GM23338 (cell line): ENCODE results near the gene SLC30A10. TPM values are rescaled to one million over a fixed set of nuclear protein-coding genes. Genes with fewer than 3 reads are reported as not detected.

ENCODE experiments used
- ATAC-seq: fragments of 200-7000 bp; cut with Tn5 transposase; 3 replicates; pipeline ENCODE4 v1.9.1; 2020
- DNase-seq: peaks from one replicate; pipeline ENCODE4 v3.0.0-alpha.2; 2015; ENCODE audit warnings: low spot score
- H2AFZ ChIP-seq: fragments of 200-600 bp; sonication (generic); 2 replicates; pipeline ENCODE4 v1.8.0; 2016; ENCODE audit warnings: antibody characterized with exemption, mild to moderate bottlenecking, moderate library complexity
- H3F3A ChIP-seq: fragments of 200-600 bp; sonication (generic); replicated peaks from 2 replicates; pipeline ENCODE4 v1.8.0; 2017; ENCODE audit warnings: antibody characterized with exemption, mixed run types, low read depth
- H3K27ac ChIP-seq: fragments of 200-600 bp; sonication (generic); 2 replicates; pipeline ENCODE4 v1.6.1; 2016; ENCODE audit warnings: low read depth
- H3K27me3 ChIP-seq: fragments of 200-600 bp; sonication (generic); 2 replicates; pipeline ENCODE4 v1.8.0; 2016; ENCODE audit warnings: mild to moderate bottlenecking, mixed run types, moderate library complexity; ENCODE audit not compliant: insufficient read depth
- H3K36me3 ChIP-seq: fragments of 200-600 bp; sonication (generic); 2 replicates; pipeline ENCODE4 v1.8.0; 2016; ENCODE audit warnings: mild to moderate bottlenecking; ENCODE audit not compliant: insufficient read depth
- H3K4me1 ChIP-seq: fragments of 200-600 bp; sonication (generic); 2 replicates; pipeline ENCODE4 v1.8.0; 2016; ENCODE audit warnings: mild to moderate bottlenecking, moderate library complexity; ENCODE audit not compliant: insufficient read depth
- H3K4me2 ChIP-seq: fragments of 200-600 bp; sonication (generic); 2 replicates; pipeline ENCODE4 v1.7.1; 2017; ENCODE audit warnings: mixed run types
- H3K4me3 ChIP-seq: fragments of 200-600 bp; sonication (generic); 2 replicates; pipeline ENCODE4 v1.6.1; 2016; ENCODE audit warnings: mixed run types
- H3K79me2 ChIP-seq: fragments of 200-600 bp; sonication (generic); replicated peaks from 2 replicates; pipeline ENCODE4 v1.8.0; 2017; ENCODE audit warnings: mild to moderate bottlenecking; ENCODE audit not compliant: insufficient read depth
- H3K9me2 ChIP-seq: fragments of 200-600 bp; sonication (generic); 2 replicates; pipeline ENCODE4 v1.8.0; 2017; ENCODE audit not compliant: insufficient read depth
- H4K20me1 ChIP-seq: fragments of 200-600 bp; sonication (generic); replicated peaks from 2 replicates; pipeline ENCODE4 v1.8.0; 2017; ENCODE audit warnings: mild to moderate bottlenecking; ENCODE audit not compliant: insufficient read depth
- H3K27ac Mint-ChIP-seq: 2 replicates; pipeline ENCODE4 v1.8.0; 2020; ENCODE audit warnings: inconsistent platforms, mild to moderate bottlenecking, moderate library complexity, mixed read lengths
- H3K27me3 Mint-ChIP-seq: 3 replicates; pipeline ENCODE4 v1.8.0; 2022; ENCODE audit warnings: low read depth, mild to moderate bottlenecking, moderate library complexity, mixed read lengths, inconsistent platforms; ENCODE audit not compliant: insufficient read depth, poor library complexity
- H3K36me3 Mint-ChIP-seq: 3 replicates; pipeline ENCODE4 v1.8.0; 2021; ENCODE audit warnings: low read depth, mild to moderate bottlenecking, inconsistent platforms, moderate library complexity, mixed read lengths
- H3K4me1 Mint-ChIP-seq: 3 replicates; pipeline ENCODE4 v1.8.0; 2020; ENCODE audit warnings: mild to moderate bottlenecking, inconsistent platforms, mixed read lengths
- H3K4me3 Mint-ChIP-seq: 3 replicates; pipeline ENCODE4 v1.8.0; 2021; ENCODE audit warnings: moderate library complexity, mild to moderate bottlenecking, inconsistent platforms, mixed read lengths
- H3K9me3 Mint-ChIP-seq: 3 replicates; pipeline ENCODE4 v1.8.0; 2020; ENCODE audit warnings: moderate library complexity, mild to moderate bottlenecking, inconsistent platforms, mixed read lengths
- CREB1 ChIP-seq: fragments of 250-450 bp; sonication (Bioruptor Pico); IDR thresholded peaks from 2 replicates; pipeline ENCODE4 v1.5.0; 2020; ENCODE audit warnings: low read depth, mild to moderate bottlenecking, moderate library complexity
- CTCF ChIP-seq, 2 experiments: fragments of 200-600 bp in 1 of 2; sonication (generic) in 1 of 2; conservative IDR thresholded peaks; 2 replicates each; pipeline versions ENCODE4 v1.5.1 to v1.6.1; 2016 to 2017; ENCODE audit warnings: antibody characterized with exemption in 2 of 2, low read depth in 2 of 2, mild to moderate bottlenecking in 2 of 2, moderate library complexity in 1 of 2
- ETS1 ChIP-seq: IDR thresholded peaks from 2 replicates; pipeline ENCODE4 v1.6.1; 2016; ENCODE audit warnings: antibody characterized with exemption
- EZH2 ChIP-seq: fragments of 200-600 bp; sonication (generic); IDR thresholded peaks from one replicate; pipeline ENCODE4 v1.8.0; 2017; ENCODE audit warnings: antibody characterized with exemption, mild to moderate bottlenecking, low read depth; ENCODE audit not compliant: unreplicated experiment
- EZH2phosphoT487 ChIP-seq: fragments of 200-600 bp; sonication (generic); IDR thresholded peaks from one replicate; pipeline ENCODE4 v1.8.1; 2018; ENCODE audit warnings: antibody characterized with exemption; ENCODE audit not compliant: unreplicated experiment
- JUNB ChIP-seq: IDR thresholded peaks from one replicate; pipeline ENCODE4 v1.6.1; 2016; ENCODE audit warnings: antibody characterized with exemption; ENCODE audit not compliant: unreplicated experiment
- POLR2AphosphoS5 ChIP-seq: IDR thresholded peaks from 2 replicates; pipeline ENCODE4 v1.6.1; 2016; ENCODE audit warnings: antibody characterized with exemption, low read depth
- REST ChIP-seq: IDR thresholded peaks from one replicate; pipeline ENCODE4 v1.6.1; 2018; ENCODE audit warnings: antibody characterized with exemption; ENCODE audit not compliant: unreplicated experiment
- STAT1 ChIP-seq: IDR thresholded peaks from one replicate; pipeline ENCODE4 v1.6.1; 2016; ENCODE audit warnings: antibody characterized with exemption; ENCODE audit not compliant: unreplicated experiment
- ZNF114 ChIP-seq: fragments of 250-450 bp; sonication (Bioruptor Pico); IDR thresholded peaks from 2 replicates; pipeline ENCODE4 v1.5.0; 2020; ENCODE audit warnings: mild to moderate bottlenecking, moderate library complexity
- ZNF331 ChIP-seq: fragments of 250-450 bp; sonication (Bioruptor Pico); IDR thresholded peaks from 2 replicates; pipeline ENCODE4 v1.5.0; 2020; ENCODE audit warnings: low read depth, mild to moderate bottlenecking, moderate library complexity
- polyA plus RNA-seq: library from polyadenylated mRNA; unstranded; fragments of >200 nt; fragmentation: Nextera tagmentation; extraction: Ambion mirVana; gene quantifications from 2 replicates; pipeline ENCODE4 v1.2.1, GENCODE V29; 2016
- total RNA-seq: library from RNA; depleted of rRNA; stranded (reverse); fragments of >200 nt; shearing (Covaris generic); gene quantifications from 2 replicates; pipeline ENCODE4 v1.2.3, GENCODE V29; 2014

Gene SLC30A10
- total and polyA plus RNA-seq, 2 experiments from 2014 or later = 0.47 to 1.1 TPM

DNA sequence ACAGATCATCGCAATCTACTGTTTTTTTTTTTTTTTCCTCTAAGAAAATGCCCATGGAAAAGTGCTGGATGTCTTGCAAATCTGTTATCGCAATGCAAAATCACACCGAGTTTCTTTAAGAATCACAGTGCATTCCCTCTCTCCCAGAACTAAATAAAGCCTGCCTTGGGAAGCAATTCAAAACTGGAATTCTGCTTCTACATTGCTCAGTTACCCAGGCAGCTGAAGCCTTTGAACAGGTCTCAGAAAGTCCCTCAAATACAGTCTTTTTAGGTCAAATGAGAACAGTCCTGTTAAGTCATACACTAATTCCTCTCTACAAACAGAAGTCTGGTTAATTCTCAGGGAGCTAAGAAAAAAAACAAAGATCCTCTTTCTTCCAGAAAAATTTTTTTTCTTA is 46.3 kb downstream of the SLC30A10 start:
- Histone ChIP-seq H3K27ac (no peak overlapping the region), H3K4me1 (no peaks in the 10 kb centered on the region), H3F3A (no peaks in the 10 kb centered on the region), H4K20me1 (no peaks in the 10 kb centered on the region), H3K9me2 (no peaks in the 10 kb centered on the region), H3K27me3 (no peaks in the 10 kb centered on the region), H3K79me2 (no peaks in the 10 kb centered on the region), H3K4me2 (no peak overlapping the region), H3K36me3 (no peaks in the 10 kb centered on the region), H2AFZ (no peak overlapping the region), H3K4me3 (no peak overlapping the region)
- Mint-ChIP-seq H3K27ac (no peak overlapping the region), H3K27me3 (no peaks in the 10 kb centered on the region), H3K4me3 (no peak overlapping the region), H3K4me1 (peaks cover 8% of the 10 kb centered on the region), H3K36me3 (no peaks in the 10 kb centered on the region), H3K9me3 (peaks cover 9% of the 10 kb centered on the region)
- ATAC-seq (no peak), DNase-seq (no peak)
- TF ChIP-seq POLR2AphosphoS5 (no peak), STAT1 (no peak), REST (no peak), ZNF114 (CRISPR knock-in tag) (no peak), ETS1 (no peak), CREB1 (CRISPR knock-in tag) (no peak), JUNB (no peak)

DNA sequence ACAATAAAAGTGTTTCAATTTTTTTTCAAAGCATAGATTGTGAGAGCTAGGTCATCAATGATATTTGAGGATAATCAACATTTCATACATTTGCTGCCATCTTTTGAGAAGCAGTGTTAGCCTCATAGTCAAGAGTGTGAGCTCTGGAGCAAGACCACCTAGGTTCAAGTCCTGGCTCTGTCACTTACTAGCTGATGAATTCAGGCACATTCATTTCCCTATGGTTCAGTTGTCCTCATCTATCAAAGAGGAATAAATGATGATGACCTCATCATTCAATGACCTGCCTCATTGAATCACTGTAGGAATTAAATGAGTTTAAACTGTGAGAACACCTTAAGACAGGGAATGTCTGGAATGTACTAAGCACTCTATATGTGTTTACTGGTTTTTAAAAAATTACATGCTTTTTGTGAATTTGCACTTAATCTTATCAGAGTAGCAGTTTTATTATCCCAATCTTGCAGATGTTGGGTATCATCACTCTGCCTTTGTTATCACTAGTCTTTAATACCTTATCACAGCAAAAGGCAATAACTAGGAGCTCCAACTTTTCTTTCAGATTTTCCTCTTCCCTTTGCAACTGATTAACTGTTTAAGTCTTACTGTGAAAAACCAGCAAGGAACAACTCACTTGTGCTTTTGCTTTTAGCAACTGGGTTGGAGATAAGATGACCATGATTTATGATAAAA is 47.4 kb downstream of the SLC30A10 start:
- no peak overlapping the region for H3K27ac ChIP-seq
- TF ChIP-seq JUNB (no peak), ZNF331 (CRISPR knock-in tag) (no peak), EZH2phosphoT487 (no peak), POLR2AphosphoS5 (no peak), ZNF114 (CRISPR knock-in tag) (no peak), CREB1 (CRISPR knock-in tag) (no peak), EZH2 (no peak), CTCF (conservative IDR thresholded peaks at IDR 0.05; ENCODE audit: low read depth in 2 of 2) (no peak), REST (no peak)

More for the DNA sequence above, 47.4 kb downstream of the SLC30A10 start:
- H3K27me3 Mint-ChIP-seq = no peaks in the 10 kb centered on the region
- Histone ChIP-seq H3K36me3 (no peaks in the 10 kb centered on the region), H3K4me1 (no peaks in the 10 kb centered on the region), H3K9me2 (no peaks in the 10 kb centered on the region), H3K4me2 (no peak overlapping the region), H3K79me2 (no peaks in the 10 kb centered on the region), H3K4me3 (no peak overlapping the region), H4K20me1 (no peaks in the 10 kb centered on the region), H2AFZ (no peak overlapping the region), H3F3A (no peaks in the 10 kb centered on the region), H3K27me3 (no peaks in the 10 kb centered on the region)
- H3K4me3 Mint-ChIP-seq = no peak overlapping the region
- no peaks in the 10 kb centered on the region for H3K36me3 Mint-ChIP-seq
- no peak for DNase-seq
- peaks cover 8% of the 10 kb centered on the region for H3K4me1 Mint-ChIP-seq
- 0 out of 3 replicates have a peak, but pooled peaks cover under 1% of the 10 kb centered on the region for H3K9me3 Mint-ChIP-seq
- no peak overlapping the region for H3K27ac Mint-ChIP-seq
- ATAC-seq = no peak
